GM19238 (cell line): Measurements from ENCODE around the gene TIMM17A.
"Not testable (repeated sequence)": the region's sequence is repeated elsewhere in the genome, so short reads cannot be mapped to it uniquely, and the experiment has no call there.

ENCODE experiments used
- DNase-seq: peaks from one replicate; pipeline ENCODE4 v3.0.0; 2011; ENCODE audit warnings: low spot score; ENCODE audit not compliant: insufficient read length

TIMM17A gene

DNA sequence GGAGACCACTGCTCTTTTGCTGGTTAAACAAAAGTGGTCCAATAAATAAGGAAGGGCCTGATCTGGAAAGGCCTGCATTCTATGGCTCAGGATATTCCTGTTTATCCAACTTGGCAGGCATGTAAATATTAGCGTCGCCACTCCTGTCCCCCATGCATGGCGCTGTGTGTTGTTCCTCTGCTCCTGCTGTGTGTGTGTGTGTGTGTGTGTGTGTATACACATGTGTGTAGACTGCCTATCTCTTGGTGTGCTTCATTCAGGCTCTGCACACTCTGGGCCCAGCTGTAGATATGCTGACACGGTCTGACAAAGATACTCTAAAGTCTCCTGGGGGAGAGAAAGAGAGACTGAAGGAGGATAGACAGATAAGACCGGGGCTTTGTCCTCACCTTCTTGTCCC is 15.7 kb upstream of the TIMM17A start:
- DNase-seq: no peak

DNA sequence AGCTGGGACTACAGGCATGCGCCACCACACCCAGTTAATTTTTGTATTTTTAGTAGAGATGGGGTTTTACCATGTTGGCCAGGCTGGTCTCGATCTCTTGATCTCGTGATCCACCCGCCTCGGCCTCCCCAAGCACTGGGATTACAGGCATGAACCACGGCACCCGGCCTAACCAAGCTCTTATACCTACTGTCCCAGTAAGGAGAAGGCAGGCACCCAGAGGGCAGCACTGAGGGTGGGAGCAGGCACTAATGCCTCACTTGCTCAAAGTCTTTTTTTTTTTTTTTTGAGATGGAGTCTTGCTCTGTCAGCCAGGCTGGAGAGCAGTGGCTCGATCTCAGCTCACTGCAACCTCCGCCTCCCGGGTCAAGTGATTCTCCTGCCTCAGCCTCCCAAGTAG is 15.0 kb upstream of the TIMM17A start:
- not testable (repeated sequence) for DNase-seq

DNA sequence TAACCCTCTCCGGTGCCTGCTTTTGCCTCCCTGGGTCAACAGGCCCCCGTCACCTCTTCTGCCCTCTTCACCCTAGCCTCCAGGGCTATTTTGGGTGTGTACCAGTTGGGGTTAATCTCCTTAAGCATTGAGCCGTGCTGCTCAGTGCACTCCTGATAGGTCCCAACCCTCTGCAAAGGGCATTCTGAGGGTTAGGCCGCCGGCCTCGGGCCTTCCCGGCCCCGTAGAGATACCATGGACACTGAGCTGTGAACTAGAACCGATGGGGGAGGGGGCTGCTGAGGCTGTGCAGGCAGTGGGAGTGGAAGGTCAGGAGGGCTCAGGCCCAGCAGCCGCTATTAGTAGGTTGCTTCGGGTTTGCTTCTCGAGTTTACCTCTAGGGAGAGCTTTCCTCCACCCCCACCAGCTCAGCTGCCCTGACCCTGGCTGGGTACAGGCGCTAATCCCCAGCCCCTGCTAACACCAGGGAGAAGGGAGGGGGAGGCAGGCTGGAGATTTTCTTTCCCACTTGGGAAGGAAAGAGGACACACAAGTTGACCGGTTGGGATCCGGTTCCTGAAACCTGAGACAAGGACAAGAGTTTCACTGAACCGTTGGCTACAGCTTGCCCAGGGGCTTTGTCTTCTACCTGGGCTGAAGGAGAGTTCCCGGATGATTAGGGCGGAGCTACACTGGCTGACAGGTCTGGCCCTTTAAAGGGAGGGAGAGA is 13.7 kb upstream of the TIMM17A start:
- DNase-seq: no peak

DNA sequence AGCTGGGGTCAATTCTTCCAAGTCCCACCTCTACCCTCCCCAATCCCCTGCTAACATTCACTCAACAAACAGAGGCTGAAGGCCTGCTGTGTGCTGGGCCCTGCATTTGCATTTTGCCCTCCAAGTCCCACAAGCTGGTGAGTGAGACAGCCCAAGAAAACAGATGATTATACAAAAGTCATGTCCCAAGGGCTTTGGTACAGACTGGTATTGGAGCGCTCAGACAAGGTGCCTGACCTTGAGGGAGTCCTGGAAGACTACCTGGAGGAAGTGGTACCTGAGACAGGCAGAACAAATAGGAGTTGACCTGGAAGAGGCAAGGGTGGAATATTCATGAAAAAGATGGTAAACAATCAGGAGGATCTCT is 13.2 kb upstream of the TIMM17A start:
- DNase-seq: no peak

DNA sequence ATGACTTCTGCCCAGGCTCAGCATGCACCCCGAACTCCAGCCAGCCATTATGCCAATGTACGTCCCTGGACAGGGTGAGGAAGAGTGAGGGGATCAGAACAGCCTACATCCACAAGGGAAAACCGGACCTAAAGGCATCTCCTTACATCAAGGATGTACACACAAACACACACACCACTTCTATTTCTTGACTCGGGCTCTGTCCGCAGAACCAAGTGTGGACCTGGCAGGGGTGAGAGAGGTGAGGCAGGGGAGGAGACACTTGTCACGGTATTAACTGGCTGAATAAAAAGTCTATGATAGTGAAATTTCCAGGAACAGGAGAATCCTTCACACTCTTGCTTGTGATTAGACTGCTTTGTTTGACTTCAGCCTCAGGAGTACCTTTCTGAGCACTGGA is 11.3 kb upstream of the TIMM17A start:
- DNase-seq: no peak

DNA sequence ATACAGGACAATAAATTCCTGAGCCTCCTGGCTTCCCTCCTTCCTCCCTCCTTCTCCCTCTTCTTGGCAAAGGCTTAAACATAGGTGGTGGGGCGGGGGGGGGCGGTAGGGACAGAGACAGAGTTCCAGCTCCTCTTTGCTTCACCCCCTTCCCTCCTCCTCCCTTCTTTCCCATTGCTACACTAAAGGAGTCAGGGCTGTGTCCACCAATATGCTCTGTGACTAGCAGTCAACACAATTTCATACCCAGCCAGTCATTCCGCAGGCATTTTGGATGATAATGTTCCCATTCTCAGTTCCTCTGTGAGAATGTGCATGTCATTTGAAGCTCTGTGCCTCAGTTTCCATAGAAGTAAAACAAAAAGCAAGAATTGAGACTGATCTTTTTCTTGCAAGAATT is 10.7 kb upstream of the TIMM17A start:
- DNase-seq: no peak

DNA sequence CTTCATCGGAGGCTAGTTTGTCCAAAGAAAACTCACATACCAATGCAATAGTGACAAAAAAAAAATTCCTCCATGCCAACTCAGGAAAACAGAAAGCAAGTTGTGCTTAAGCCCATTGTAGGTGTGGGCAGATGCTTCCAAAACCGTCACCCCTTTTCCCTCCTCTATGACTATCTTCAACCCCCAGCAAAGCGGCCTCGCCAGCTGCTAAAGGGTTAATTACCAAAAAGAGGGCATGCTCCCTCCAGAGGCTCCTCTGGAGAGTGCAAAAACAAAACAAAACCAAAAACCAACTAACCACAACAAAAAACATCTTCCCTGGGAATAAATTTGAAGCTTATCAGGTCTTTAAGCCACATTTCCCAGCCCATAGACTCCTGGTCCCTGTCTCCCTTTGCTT is 10.1 kb upstream of the TIMM17A start:
- DNase-seq: no peak

DNA sequence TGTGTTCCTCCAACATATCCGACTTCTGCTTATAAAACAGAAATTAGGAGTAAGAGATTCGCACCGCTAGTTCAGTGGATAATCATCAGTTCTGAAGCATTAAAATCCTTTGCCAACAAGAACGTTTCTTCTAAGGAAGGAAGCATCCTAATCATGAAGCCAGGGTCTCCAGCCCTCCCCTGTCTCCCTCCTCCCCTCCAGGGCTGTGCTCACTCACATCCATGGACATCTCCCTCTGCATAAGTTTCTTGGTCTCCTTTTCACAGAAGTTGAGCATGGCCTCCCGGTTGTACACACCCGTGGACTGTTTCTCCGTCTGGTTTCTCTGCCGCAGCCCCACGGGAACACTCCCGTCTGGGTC is 9.5 kb upstream of the TIMM17A start:
- DNase-seq: no peak

DNA sequence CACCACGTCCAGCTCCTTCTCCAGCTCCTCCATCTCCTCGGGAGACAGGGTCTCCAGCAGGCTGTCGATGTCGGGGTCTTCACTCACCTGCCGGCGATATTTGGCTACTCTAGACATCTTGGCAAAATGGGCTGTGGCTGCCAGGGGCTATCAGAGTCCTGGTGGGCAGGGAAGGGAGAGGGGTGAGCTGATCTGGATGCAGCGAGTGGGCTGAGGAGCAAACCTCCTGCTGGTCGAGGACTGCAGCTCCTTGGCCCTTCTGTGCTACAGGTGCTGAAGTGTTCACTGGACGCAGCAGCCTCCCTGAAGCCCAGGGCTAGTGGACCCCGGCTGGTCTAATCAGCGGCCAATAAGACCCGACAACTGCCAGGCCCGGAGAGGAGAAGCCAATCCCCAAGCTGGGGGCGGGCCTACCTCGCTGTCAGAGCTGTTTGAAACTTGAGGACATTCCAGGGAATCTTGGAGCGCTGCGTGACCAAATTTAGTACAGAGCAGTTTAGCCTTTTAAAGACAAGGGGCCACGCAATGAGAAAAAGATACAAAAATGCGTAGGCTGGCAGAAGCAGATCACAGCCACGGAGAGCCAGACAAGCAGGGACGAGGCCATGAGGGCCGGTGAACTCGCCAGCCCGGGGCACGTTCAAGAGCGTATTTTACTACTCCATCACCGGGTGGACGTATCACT is 8.9 kb upstream of the TIMM17A start, which contains the start of gene LMOD1:
Gene LMOD1, minus strand, starts transcription at position 325 of the 685 bp plus-strand sequence. Its CDS starts 208 bp downstream, at position 117.
- DNase-seq: no peak

DNA sequence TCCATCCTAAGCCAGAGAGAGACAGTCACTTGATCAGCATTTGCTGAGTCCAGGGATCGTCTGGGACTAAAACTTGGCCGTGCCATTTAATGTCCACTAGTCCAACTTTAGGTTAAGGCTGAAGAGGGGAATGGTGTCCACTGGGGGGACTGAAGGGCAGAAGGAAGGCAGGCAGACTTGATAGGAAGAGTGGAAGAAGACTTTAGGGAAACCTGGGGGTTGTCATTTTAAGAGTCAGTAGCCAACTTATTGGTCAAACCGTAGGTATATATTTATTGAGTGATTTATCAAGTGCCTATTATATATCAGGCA is 7.7 kb upstream of the TIMM17A start:
- DNase-seq: no peak

DNA sequence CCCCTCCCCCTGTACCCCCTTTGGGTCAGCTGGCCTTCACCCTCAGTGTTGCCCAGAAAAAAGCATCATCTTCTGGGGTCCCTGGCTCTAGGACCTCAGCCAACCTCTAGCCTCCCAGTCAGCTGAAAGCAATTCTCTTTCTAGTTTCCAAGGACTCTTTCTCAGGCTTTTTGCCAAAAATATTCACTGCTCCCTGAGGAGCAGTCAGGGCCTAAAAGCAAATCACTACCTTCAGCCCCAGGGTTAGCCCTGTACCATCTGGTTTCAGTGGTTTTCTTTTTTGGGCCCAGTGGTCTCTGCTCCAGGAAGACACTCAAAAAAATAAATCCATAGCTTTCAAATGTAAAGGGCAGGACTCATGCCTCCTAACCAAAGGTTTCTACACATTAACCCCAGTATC is 5.8 kb upstream of the TIMM17A start:
- DNase-seq: no peak

DNA sequence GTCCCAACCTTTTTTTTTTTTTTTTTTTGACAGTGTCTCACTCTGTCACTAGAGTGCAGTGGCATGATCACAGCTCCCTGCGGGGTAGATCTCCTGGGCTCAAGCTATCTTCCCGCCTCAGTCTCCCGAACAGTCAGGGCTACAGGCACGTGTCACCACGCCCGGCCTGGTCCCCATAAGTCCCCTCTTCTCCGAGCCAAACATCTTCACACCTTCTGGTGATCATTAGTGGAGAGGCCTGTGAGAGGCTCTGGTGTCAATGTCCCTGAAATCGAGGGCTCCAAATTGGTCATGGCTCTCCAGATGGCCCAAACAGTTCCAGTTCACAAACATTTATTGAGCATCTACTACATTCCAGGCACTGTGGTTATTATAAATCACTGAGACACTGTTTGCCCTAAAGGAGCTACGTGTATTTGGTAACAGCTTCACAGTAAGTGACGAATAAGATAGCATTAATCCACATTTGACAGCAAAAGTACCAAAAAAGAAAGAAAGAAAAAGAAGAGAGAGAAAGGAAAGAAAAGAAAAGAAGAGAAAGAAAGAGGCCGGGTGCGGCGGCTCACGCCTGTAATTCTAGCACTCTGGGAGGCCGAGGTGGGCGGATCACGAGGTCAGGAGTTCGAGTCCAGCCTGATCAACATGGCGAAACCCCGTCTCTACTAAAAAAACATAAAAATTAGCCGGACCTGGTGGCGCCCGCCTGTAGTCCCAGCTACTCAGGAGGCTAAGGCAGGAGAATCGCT is 867 bp upstream of the TIMM17A start:
- no peak for DNase-seq

DNA sequence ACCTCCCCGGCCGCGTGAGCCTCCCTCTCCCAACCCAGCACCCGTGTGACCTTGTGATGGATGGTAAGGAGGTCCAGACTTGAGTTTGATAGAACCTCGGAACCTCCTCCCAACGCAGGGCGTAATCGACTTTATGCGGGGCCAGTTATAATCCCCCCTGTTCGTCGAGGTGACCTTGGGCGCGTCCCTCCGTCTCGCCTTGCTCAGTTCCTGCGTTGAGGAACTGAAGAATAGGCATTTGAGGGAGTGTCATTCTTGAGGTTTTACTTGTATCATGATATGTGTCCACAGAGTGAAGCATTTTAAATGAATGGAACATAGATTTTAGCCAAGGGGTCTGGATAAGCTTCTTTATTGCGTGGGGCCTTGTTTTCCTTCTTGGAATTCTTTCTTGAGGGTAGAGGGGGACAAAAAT is 433 bp downstream of the TIMM17A start:
- DNase-seq: no peak

DNA sequence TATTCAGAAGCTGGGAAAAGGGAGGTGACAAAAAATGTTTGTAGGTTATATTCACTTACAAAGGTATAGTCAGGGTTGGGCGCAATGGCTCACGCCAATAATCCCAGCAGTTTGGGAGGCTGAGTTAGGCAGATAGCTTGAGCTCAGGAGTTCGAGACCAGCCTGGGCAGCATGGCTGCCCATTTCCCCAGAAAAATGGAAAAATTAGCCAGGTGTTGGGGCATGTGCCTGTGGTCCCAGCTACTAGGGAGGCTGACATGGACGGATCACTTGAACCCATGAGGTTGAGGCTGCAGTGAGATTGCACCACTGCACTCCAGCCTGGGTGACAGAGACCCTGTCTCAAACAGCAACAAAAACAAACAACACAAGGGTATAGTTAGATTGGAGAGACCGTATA is 3.0 kb downstream of the TIMM17A start:
- no peak for DNase-seq

DNA sequence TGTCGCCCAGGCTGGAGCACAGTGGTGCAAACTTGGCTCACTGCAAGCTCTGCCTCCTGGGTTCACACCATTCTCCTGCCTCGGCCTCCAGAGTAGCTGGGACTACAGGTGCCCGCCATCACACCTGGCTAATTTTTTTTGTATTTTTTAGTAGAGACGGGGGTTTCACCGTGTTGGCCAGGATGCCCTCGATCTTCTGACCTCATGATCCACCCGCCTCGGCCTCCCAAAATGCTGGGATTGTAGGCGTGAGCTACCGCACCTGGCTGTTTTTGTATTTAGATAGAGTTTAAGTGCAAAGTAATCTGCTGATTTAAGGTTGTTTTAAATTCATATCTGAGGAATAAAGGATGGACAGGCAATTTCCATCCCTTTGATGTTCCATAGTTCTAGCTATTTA is 7.1 kb downstream of the TIMM17A start:
- DNase-seq: not testable (repeated sequence)

DNA sequence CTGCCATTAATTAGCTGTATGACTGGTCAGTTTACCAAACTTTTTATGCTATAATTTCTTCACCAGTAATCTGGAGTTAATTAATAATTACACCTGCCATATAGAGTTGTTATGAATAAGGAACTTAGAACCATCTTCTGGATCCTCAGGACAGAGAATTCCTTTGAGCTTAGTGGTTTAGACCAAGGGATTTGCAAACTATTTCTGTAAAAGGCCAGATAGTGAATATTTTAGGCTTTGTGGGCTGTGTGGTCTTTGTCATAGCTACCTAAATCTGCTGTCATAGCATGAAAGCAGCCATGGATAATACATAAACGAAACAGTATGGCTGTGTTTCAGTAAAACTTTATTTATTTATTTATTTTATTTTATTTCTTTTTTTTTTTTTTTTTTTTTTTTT is 9.0 kb downstream of the TIMM17A start:
- no peak for DNase-seq

DNA sequence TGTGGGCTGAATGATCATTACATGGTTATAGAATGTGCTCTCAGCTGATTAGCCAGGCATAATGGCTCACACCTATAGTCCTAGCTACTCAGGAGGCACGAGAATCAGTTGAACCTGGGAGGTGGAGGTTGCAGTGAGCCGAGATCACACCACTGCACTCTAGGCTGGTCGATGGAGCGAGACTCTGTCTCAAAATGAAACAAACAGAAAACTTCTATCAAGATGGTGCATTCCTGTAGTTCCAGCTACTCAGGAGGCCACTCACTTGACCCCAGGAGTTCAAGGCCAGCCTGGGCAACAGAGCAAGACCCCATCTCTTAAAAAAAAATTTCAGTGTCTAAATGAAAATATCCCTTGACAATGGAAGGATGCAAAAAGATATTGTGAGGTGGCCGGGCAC is 10.9 kb downstream of the TIMM17A start:
- no peak for DNase-seq

DNA sequence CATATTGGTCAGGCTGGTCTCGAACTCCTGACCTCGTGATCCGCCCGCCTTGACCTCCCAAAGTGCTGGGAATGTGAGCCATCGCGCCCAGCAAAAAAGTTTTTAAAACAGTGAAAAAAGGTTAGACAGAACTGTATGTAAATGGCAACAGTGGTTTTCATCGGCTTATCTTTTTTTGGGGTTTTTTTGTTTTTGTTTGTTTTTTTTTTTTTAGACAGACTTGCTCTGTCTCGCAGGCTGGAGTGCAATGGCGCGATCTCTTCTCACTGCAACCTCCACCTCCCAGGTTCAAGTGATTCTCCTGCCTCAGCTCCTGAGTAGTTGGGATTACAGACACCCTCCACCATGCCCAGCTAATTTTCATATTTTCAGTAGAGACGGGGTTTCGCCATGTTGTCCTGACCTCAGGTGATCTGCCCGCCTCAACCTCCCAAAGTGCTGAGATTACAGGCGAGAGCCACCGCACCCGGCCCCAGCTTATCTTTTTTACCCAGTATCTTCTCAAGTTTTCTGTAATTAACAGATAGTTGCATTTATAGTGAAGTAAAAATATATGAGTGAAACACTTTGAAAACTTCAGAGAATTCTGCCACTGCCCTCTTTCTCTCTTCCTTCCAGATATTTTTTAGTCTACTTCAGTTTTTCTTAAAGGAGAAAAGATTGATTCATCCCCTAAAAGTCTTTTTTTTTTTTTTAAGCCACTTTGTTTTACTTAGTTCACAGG is 13.1 kb downstream of the TIMM17A start:
- no peak for DNase-seq

DNA sequence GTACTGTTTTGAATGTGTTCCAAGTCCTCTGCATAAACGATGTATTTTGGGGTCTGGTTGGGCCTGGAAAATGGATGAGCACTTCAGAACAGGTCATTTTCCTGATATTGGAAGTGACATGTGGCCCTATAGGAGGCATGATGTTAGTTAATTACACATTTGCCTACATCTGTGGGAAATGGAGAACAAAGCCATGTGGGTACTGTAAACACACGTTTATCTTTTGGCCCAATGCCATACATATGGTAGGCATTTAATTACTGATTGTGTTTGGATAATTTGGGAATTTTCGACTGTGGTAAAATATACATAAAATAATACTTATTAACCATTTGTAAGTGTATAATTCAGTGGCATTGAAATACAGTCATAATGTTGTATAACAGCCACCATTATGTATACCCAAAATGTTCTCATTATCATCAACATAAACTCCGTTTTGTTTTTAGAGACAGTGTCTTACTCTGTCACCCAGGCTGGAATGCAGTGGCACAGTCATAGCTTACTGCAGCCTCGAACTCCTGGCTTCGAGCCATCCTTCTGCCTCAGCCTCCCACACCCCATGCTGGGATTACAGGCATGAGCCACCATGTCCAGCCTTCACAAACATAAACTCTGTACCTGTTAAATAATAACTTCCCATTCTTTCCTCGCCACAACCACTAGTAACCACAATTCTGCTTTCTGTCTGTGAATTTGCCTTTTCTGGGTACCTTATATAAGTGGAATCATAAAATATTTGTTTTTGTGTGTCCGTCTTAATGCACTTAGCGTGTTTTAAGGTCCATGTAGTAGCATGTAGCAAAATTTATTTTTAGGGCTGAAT is 15.2 kb downstream of the TIMM17A start:
- no peak for DNase-seq

DNA sequence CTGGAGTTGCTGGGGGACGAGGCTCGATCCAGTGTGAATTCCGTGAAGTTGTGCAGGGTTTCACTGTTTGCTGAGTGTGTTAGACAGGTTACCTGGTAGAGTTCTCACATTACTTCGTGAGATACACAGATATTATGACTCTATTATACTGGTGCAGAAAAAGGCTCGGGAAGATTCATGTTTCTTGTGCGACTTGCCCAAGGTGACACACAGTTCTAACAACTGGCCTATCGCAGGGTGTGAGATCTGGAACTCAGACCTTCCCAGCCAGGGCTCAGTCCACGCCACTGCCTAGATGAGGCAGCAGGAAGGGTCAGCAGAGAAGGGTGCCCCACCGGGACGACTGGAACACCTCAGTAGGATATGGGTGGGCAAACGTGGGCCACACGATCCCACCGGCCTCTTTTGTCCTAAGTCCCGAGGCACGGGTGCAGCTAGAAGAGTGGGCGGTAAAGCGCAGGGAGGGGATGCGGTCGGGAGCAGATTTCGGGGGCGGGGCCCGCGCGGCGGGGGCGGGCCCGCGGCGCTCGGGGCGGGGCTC is 26.8 kb downstream of the TIMM17A start:
- peak; percentile 83 for DNase-seq
